Neuronal stem cell (in vitro differentiated cells): ENCODE measurements around the gene INTS6.

Source experiments
- DNase-seq: peaks from one replicate; pipeline ENCODE4 v3.0.0-alpha.2; 2013; ENCODE audit warnings: low spot score
- H2AFZ ChIP-seq: one replicate; pipeline ENCODE4 v1.6.1; 2013; ENCODE audit warnings: mild to moderate bottlenecking, low read length, inconsistent platforms
- H2AK5ac ChIP-seq: 2 replicates; pipeline ENCODE4 v1.6.1; 2013; ENCODE audit warnings: low read depth, mild to moderate bottlenecking, inconsistent platforms, low read length, moderate library complexity, mixed read lengths
- H2BK120ac ChIP-seq: 2 replicates; pipeline ENCODE4 v1.6.1; 2013; ENCODE audit warnings: low read depth, mild to moderate bottlenecking, inconsistent platforms, low read length, moderate library complexity, mixed read lengths
- H2BK12ac ChIP-seq: one replicate; pipeline ENCODE4 v1.6.1; 2013; ENCODE audit warnings: low read length, inconsistent platforms
- H2BK15ac ChIP-seq: 2 replicates; pipeline ENCODE4 v1.6.1; 2013; ENCODE audit warnings: mild to moderate bottlenecking, low read length, inconsistent platforms, mixed read lengths
- H2BK5ac ChIP-seq: one replicate; pipeline ENCODE4 v1.6.1; 2013; ENCODE audit warnings: inconsistent platforms, mild to moderate bottlenecking, low read length, moderate library complexity
- H3K14ac ChIP-seq: one replicate; pipeline ENCODE4 v1.6.1; 2013; ENCODE audit warnings: low read length, inconsistent platforms
- H3K18ac ChIP-seq: 2 replicates; pipeline ENCODE4 v1.6.1; 2013; ENCODE audit warnings: low read length, inconsistent platforms
- H3K23ac ChIP-seq: 2 replicates; pipeline ENCODE4 v1.6.1; 2013; ENCODE audit warnings: low read depth, mild to moderate bottlenecking, mixed read lengths, low read length, inconsistent platforms; ENCODE audit not compliant: poor library complexity
- H3K27ac ChIP-seq: replicated peaks from 3 replicates; pipeline ENCODE4 v1.5.1; 2013; ENCODE audit warnings: low read length, inconsistent platforms
- H3K27me3 ChIP-seq, 3 experiments: 2 replicates each; pipeline ENCODE4 v1.6.1; 2013; ENCODE audit warnings: low read length in 3 of 3, mild to moderate bottlenecking in 2 of 3, inconsistent platforms in 1 of 3, low read depth in 1 of 3, mixed read lengths in 1 of 3, moderate library complexity in 1 of 3; ENCODE audit not compliant: control insufficient read depth in 3 of 3, insufficient read depth in 3 of 3
- H3K36me3 ChIP-seq, 2 donors: replicated peaks in 1 of 2; 2 replicates each; pipeline ENCODE4 v1.6.1; 2013; ENCODE audit warnings: low read length in 2 of 2; ENCODE audit not compliant: control insufficient read depth in 2 of 2, insufficient read depth in 2 of 2
- H3K4ac ChIP-seq: 2 replicates; pipeline ENCODE4 v1.6.1; 2013; ENCODE audit warnings: inconsistent platforms, mild to moderate bottlenecking, low read length, moderate library complexity
- H3K4me1 ChIP-seq, 2 donors: 1 replicate in 1 of 2; 2 replicates in 1 of 2; pipeline ENCODE4 v1.6.1; 2013; ENCODE audit warnings: low read length in 2 of 2, low read depth in 1 of 2; ENCODE audit not compliant: control insufficient read depth in 2 of 2, insufficient read depth in 1 of 2
- H3K4me2 ChIP-seq: one replicate; pipeline ENCODE4 v1.6.1; 2013; ENCODE audit warnings: mild to moderate bottlenecking, low read length, inconsistent platforms; ENCODE audit not compliant: insufficient read depth, poor library complexity, severe bottlenecking
- H3K4me3 ChIP-seq, 2 donors: 2 replicates each; pipeline ENCODE4 v1.5.1; 2013; ENCODE audit warnings: low read length in 2 of 2, mild to moderate bottlenecking in 2 of 2, inconsistent platforms in 1 of 2, moderate library complexity in 1 of 2
- H3K79me1 ChIP-seq: one replicate; pipeline ENCODE4 v1.6.1; 2013; ENCODE audit warnings: low read depth, mild to moderate bottlenecking, inconsistent platforms, low read length, moderate library complexity
- H3K9ac ChIP-seq: one replicate; pipeline ENCODE4 v1.6.1; 2013; ENCODE audit warnings: mild to moderate bottlenecking, low read depth, low read length, inconsistent platforms; ENCODE audit not compliant: poor library complexity
- H3K9me3 ChIP-seq, 2 donors: replicated peaks in 1 of 2; 2 replicates each; pipeline versions ENCODE3 to v1.6.1; 2013; ENCODE audit warnings: low read length in 2 of 2, mild to moderate bottlenecking in 2 of 2, inconsistent platforms in 1 of 2, low read depth in 1 of 2, mixed read lengths in 1 of 2, moderate library complexity in 1 of 2; ENCODE audit not compliant: control insufficient read depth in 2 of 2, insufficient read depth in 1 of 2
- H4K8ac ChIP-seq: one replicate; pipeline ENCODE4 v1.6.1; 2013; ENCODE audit warnings: low read depth, mild to moderate bottlenecking, inconsistent platforms, low read length, moderate library complexity
- H4K91ac ChIP-seq: one replicate; pipeline ENCODE4 v1.6.1; 2013; ENCODE audit warnings: low read length, low read depth, mild to moderate bottlenecking, inconsistent platforms; ENCODE audit not compliant: poor library complexity
- WGBS, 2 donors: extraction: QIAGEN DNeasy Blood & Tissue Kit; methylation state at CpG; one replicate each; pipeline ENCODE4 v1.1.7; 2013; ENCODE audit warnings: missing lambda C conversion rate in 2 of 2, mixed read lengths in 1 of 2; ENCODE audit not compliant: insufficient read length in 2 of 2, insufficient replicate concordance in 1 of 2; ENCODE audit errors: extremely low coverage in 2 of 2; 5-methylcytosine and 5-hydroxymethylcytosine counted together

INTS6 gene

GRCh38 chr13:51440381-51440780 lies 12.5 kb downstream of the INTS6 start:
- no peak overlapping the region for H3K4me2 ChIP-seq
- H3K27ac ChIP-seq: no peak overlapping the region
- no peak overlapping the region for H2BK15ac ChIP-seq
- H2BK12ac ChIP-seq: no peak overlapping the region
- H3K14ac ChIP-seq: no peak overlapping the region
- no peak overlapping the region for H4K91ac ChIP-seq
- no peak for DNase-seq
- H3K4me1 ChIP-seq: peaks cover 0 to 1% of the 10 kb centered on the region in 2 donors
- no peak overlapping the region for H3K4me3 ChIP-seq
- no peak overlapping the region for H3K23ac ChIP-seq
- H2AFZ ChIP-seq: no peak overlapping the region
- H3K9ac ChIP-seq: no peak overlapping the region
- no CpG with 5 or more reads among the region's 1 CpG for WGBS, 2 donors
- no peak overlapping the region for H2AK5ac ChIP-seq
- H3K18ac ChIP-seq: no peak overlapping the region
- H3K4ac ChIP-seq: no peak overlapping the region
- H3K9me3 ChIP-seq: no peaks in the 10 kb centered on the region
- no peak overlapping the region for H2BK5ac ChIP-seq
- no peak overlapping the region for H4K8ac ChIP-seq
- no peak overlapping the region for H2BK120ac ChIP-seq
- no peaks in the 10 kb centered on the region for H3K27me3 ChIP-seq
- peaks cover 0 to 17% of the 10 kb centered on the region in 2 donors for H3K36me3 ChIP-seq
- H3K79me1 ChIP-seq: no peaks in the 10 kb centered on the region

- no peaks in the 10 kb centered on the region for H3K9me3 ChIP-seq
- H3K36me3 ChIP-seq: peaks cover 0 to 17% of the 10 kb centered on the region in 2 donors
- no peak overlapping the region for H3K4me3 ChIP-seq
- no peak overlapping the region for H2BK120ac ChIP-seq
- no peak overlapping the region for H3K14ac ChIP-seq
- no peak overlapping the region for H2AK5ac ChIP-seq
- no peak overlapping the region for H3K4ac ChIP-seq
- no CpG with 5 or more reads among the region's 4 CpGs for WGBS, 2 donors
- H3K9ac ChIP-seq: no peak overlapping the region
- no peak overlapping the region for H4K91ac ChIP-seq
- H3K4me1 ChIP-seq: peaks cover 0 to 1% of the 10 kb centered on the region in 2 donors
- no peak overlapping the region for H4K8ac ChIP-seq
- H3K27me3 ChIP-seq: no peaks in the 10 kb centered on the region
- DNase-seq: no peak
- no peak overlapping the region for H2BK15ac ChIP-seq
- H3K4me2 ChIP-seq: no peak overlapping the region
- H2BK12ac ChIP-seq: no peak overlapping the region
- no peak overlapping the region for H2AFZ ChIP-seq
- no peak overlapping the region for H3K23ac ChIP-seq
- H3K79me1 ChIP-seq: no peaks in the 10 kb centered on the region
- no peak overlapping the region for H3K18ac ChIP-seq
- no peak overlapping the region for H3K27ac ChIP-seq
- H2BK5ac ChIP-seq: no peak overlapping the region
These were observed 15.2 kb downstream of the INTS6 start for GRCh38 chr13:51437550-51438127.

GRCh38 chr13:51435002-51435578 lies 17.7 kb downstream of the INTS6 start:
- no peak overlapping the region for H3K18ac ChIP-seq
- no peak overlapping the region for H2BK12ac ChIP-seq
- H4K91ac ChIP-seq: no peak overlapping the region
- no peaks in the 10 kb centered on the region for H3K4me1 ChIP-seq
- no peak for DNase-seq
- H3K4me2 ChIP-seq: no peak overlapping the region
- H3K79me1 ChIP-seq: no peaks in the 10 kb centered on the region
- H2BK5ac ChIP-seq: no peak overlapping the region
- H4K8ac ChIP-seq: no peak overlapping the region
- WGBS, 2 donors: no CpG with 5 or more reads among the region's 1 CpG
- peaks cover 0 to 28% of the 10 kb centered on the region in 2 donors for H3K36me3 ChIP-seq
- no peak overlapping the region for H3K9ac ChIP-seq
- no peak overlapping the region for H3K4me3 ChIP-seq
- H2BK120ac ChIP-seq: no peak overlapping the region
- H2BK15ac ChIP-seq: no peak overlapping the region
- no peaks in the 10 kb centered on the region for H3K27me3 ChIP-seq
- no peak overlapping the region for H2AK5ac ChIP-seq
- H3K4ac ChIP-seq: no peak overlapping the region
- no peak overlapping the region for H3K14ac ChIP-seq
- no peak overlapping the region for H3K27ac ChIP-seq
- no peak overlapping the region for H2AFZ ChIP-seq
- no peaks in the 10 kb centered on the region for H3K9me3 ChIP-seq
- no peak overlapping the region for H3K23ac ChIP-seq

DNA sequence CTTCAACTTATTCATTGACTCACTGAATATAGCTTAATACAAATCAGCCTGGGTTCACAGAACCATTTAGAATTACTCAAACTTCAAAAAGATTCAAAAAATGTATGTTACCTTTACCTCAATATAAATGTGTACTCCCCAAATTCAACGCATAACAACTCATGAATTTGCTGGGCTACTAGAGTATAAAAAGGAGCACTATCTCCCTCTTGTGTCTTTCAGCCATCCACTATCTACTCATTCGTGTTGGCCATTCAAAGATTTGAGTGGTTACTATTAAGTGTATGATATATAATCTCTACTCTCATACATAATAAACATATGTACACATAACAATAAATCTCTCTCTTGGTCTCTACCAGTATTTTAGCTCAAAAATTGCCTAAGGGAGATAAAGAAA lies 20.3 kb downstream of the INTS6 start:
- no CpG with 5 or more reads among the region's 2 CpGs for WGBS, 2 donors
- no peak overlapping the region for H4K91ac ChIP-seq
- H2BK5ac ChIP-seq: no peak overlapping the region
- no peak overlapping the region for H3K4me3 ChIP-seq
- DNase-seq: no peak
- H2BK15ac ChIP-seq: no peak overlapping the region
- no peak overlapping the region for H4K8ac ChIP-seq
- H3K9me3 ChIP-seq: no peaks in the 10 kb centered on the region
- H3K27ac ChIP-seq: no peak overlapping the region
- no peaks in the 10 kb centered on the region for H3K27me3 ChIP-seq
- H2BK120ac ChIP-seq: no peak overlapping the region
- no peak overlapping the region for H3K9ac ChIP-seq
- no peak overlapping the region for H3K4me2 ChIP-seq
- H3K79me1 ChIP-seq: no peaks in the 10 kb centered on the region
- H3K14ac ChIP-seq: no peak overlapping the region
- H3K4me1 ChIP-seq: no peaks in the 10 kb centered on the region
- no peak overlapping the region for H3K4ac ChIP-seq
- H3K18ac ChIP-seq: no peak overlapping the region
- no peak overlapping the region for H2AK5ac ChIP-seq
- H2AFZ ChIP-seq: no peak overlapping the region
- no peak overlapping the region for H2BK12ac ChIP-seq
- peaks cover 0 to 47% of the 10 kb centered on the region in 2 donors for H3K36me3 ChIP-seq
- no peak overlapping the region for H3K23ac ChIP-seq
